Suprapubic skin (tissue), 4 donors: Measurements from ENCODE around the gene C2CD4A.

Experiments used
- CTCF ChIP-seq, 2 donors: fragments of 200-600 bp in 1 of 2; fragments of 450-650 bp in 1 of 2; sonication (generic) in 1 of 2; IDR thresholded peaks; one replicate each; pipeline ENCODE4 v1.5.1; 2016 to 2019; ENCODE audit warnings: antibody characterized with exemption in 2 of 2, mild to moderate bottlenecking in 1 of 2, moderate library complexity in 1 of 2
- EP300 ChIP-seq: sonication (generic); formaldehyde crosslinking; IDR thresholded peaks from one replicate; pipeline ENCODE4 v1.6.1; 2017; ENCODE audit warnings: antibody characterized with exemption
- POLR2A ChIP-seq, 2 donors: fragments of 450-650 bp; IDR thresholded peaks; one replicate each; pipeline ENCODE4 v1.6.1; 2017; ENCODE audit warnings: antibody characterized with exemption in 2 of 2, mild to moderate bottlenecking in 2 of 2, moderate library complexity in 2 of 2
- POLR2AphosphoS5 ChIP-seq, 3 donors: sonication (generic); formaldehyde crosslinking; IDR thresholded peaks; one replicate each; pipeline ENCODE4 v1.6.1; 2017; ENCODE audit warnings: antibody characterized with exemption in 3 of 3

GRCh38 chr15:62050115-62050514 lies 16.7 kb upstream of the C2CD4A start:
- TF ChIP-seq CTCF (IDR thresholded peaks at IDR 0.05) (no peak), POLR2A (IDR thresholded peaks at IDR 0.05) (no peak), EP300 (no peak), POLR2AphosphoS5 (IDR thresholded peaks at IDR 0.05) (no peak)
